CD4-positive, alpha-beta T cell treated with Interleukin-17A for 1 hour (primary cell): ENCODE results near the gene PRRT2.
A peak's percentile ranks its signal among the peaks of the same experiment; 100 is the strongest.
"Not testable (repeated sequence)": the region's sequence is repeated elsewhere in the genome, so short reads cannot be mapped to it uniquely, and the experiment has no call there.

Experiments used
- DNase-seq: peaks from one replicate; pipeline ENCODE4 v3.0.0-alpha.2; 2020

PRRT2 gene

GRCh38 chr16:29812754-29813643 is 1.0 kb downstream of the PRRT2 start:
- DNase-seq, result no peak

- no peak for DNase-seq
These were observed 1.9 kb downstream of the PRRT2 start for GRCh38 chr16:29813644-29814562.

- no peak for DNase-seq
These were observed 2.6 kb downstream of the PRRT2 start for GRCh38 chr16:29814592-29814991.

GRCh38 chr16:29815032-29815721 is 3.2 kb downstream of the PRRT2 start:
- DNase-seq, result no peak

GRCh38 chr16:29815793-29816693 is 4.0 kb downstream of the PRRT2 start, which contains the start of gene PAGR1:
PAGR1 (plus strand) TSS chr16:29816152; CDS start chr16:29816526, 374 bp downstream.
- DNase-seq, result peak; percentile 100

GRCh38 chr16:29816694-29817441 is 4.9 kb downstream of the PRRT2 start:
- peak; percentile 55 for DNase-seq

GRCh38 chr16:29818082-29818481 is 6.1 kb downstream of the PRRT2 start:
- DNase-seq, result no peak

GRCh38 chr16:29819506-29819905 is 7.5 kb downstream of the PRRT2 start:
- DNase-seq, result no peak

GRCh38 chr16:29820271-29820701 is 8.3 kb downstream of the PRRT2 start, which contains the start of gene MVP:
MVP (plus strand) TSS chr16:29820462; CDS start chr16:29830550, 10,088 bp downstream.
- peak; percentile 49 for DNase-seq

GRCh38 chr16:29820730-29821642 is 9.0 kb downstream of the PRRT2 start:
- peak; percentile 70 for DNase-seq

GRCh38 chr16:29821643-29822115 is 9.7 kb downstream of the PRRT2 start:
- no peak for DNase-seq

- DNase-seq, result no peak
These were observed 12.7 kb downstream of the PRRT2 start for GRCh38 chr16:29824589-29825144.

GRCh38 chr16:29825145-29826044 is 13.4 kb downstream of the PRRT2 start:
- peak; percentile 42 for DNase-seq

GRCh38 chr16:29826342-29826695 is 14.3 kb downstream of the PRRT2 start:
- DNase-seq, result no peak

GRCh38 chr16:29830774-29831173 is 18.8 kb downstream of the PRRT2 start:
- DNase-seq, result no peak

GRCh38 chr16:29831490-29831889 is 19.5 kb downstream of the PRRT2 start:
- no peak for DNase-seq

- not testable (repeated sequence) for DNase-seq
These were observed 21.2 kb downstream of the PRRT2 start for GRCh38 chr16:29833219-29833618.

GRCh38 chr16:29834079-29834478 is 22.1 kb downstream of the PRRT2 start:
- DNase-seq, result no peak
